HepG2 (cell line): ENCODE data around the gene EXOC6B. TPM values are rescaled to one million over a fixed set of nuclear protein-coding genes. Genes with fewer than 3 reads are reported as not detected.
"Not testable (repeated sequence)": the region's sequence is repeated elsewhere in the genome, so short reads cannot be mapped to it uniquely, and the experiment has no call there.

Experiments
- ATAC-seq: fragments of 200-7000 bp; cut with Tn5 transposase; 3 replicates; pipeline ENCODE4 v1.9.1; 2020; ENCODE audit warnings: mild to moderate bottlenecking, moderate library complexity
- BruUV-seq: library from RNA; stranded (reverse); fragments of 400-500 nt; replicated peaks from 2 replicates; lab custom pipeline; 2021; lab: Mats Ljungman, UMichigan
- CTCF ChIA-PET: fragments of 300-600 bp; formaldehyde crosslinking; extraction: SDS; loops from one replicate; lab custom pipeline; 2021; ENCODE audit warnings: low total read pairs, inconsistent platforms, low intra/inter-chr PET ratio; lab: Yijun Ruan, JAX
- POLR2A ChIA-PET: fragments of 350-600 bp; sonication (Branson Sonifier 250); formaldehyde crosslinking; loops from one replicate; lab custom pipeline; 2020; ENCODE audit warnings: antibody characterized with exemption, inconsistent platforms; lab: Yijun Ruan, JAX
- DNase-seq: peaks from one replicate; pipeline ENCODE4 v3.0.0-alpha.2; 2015; ENCODE audit warnings: low spot score
- FAIRE-seq: peaks from 3 replicates; lab custom pipeline; 2011; peaks lifted over from hg19 to GRCh38; lab: Jason Lieb, UNC
- H2AFZ ChIP-seq: one replicate; pipeline ENCODE4 v1.6.1; 2011; ENCODE audit warnings: low read length, inconsistent platforms
- H3K27ac ChIP-seq: fragments of 300-600 bp; 3 replicates; pipeline ENCODE4 v1.8.0; 2011; ENCODE audit warnings: mixed run types, mild to moderate bottlenecking, mixed read lengths, low read length, inconsistent platforms; ENCODE audit not compliant: insufficient read depth; ENCODE audit errors: extremely low read length
- H3K27me3 ChIP-seq, 2 experiments: fragments of 200-600 bp in 1 of 2; 2 replicates in 1 of 2; 3 replicates in 1 of 2; pipeline versions ENCODE4 v1.6.0 to v1.8.0; 2011; ENCODE audit warnings: low read length in 2 of 2, mild to moderate bottlenecking in 2 of 2, moderate library complexity in 2 of 2, inconsistent platforms in 1 of 2; ENCODE audit not compliant: insufficient read depth in 2 of 2, control insufficient read depth in 1 of 2
- H3K36me3 ChIP-seq, 2 experiments: fragments of 200-600 bp in 1 of 2; replicated peaks in 1 of 2; 2 replicates in 1 of 2; 3 replicates in 1 of 2; pipeline versions ENCODE4 v1.5.1 to v1.8.0; 2011; ENCODE audit warnings: low read length in 2 of 2, inconsistent platforms in 1 of 2; ENCODE audit not compliant: insufficient read depth in 2 of 2, control insufficient read depth in 1 of 2
- H3K4me1 ChIP-seq: 2 replicates; pipeline ENCODE4 v1.5.1; 2012; ENCODE audit warnings: low read length, inconsistent platforms; ENCODE audit not compliant: insufficient read depth
- H3K4me2 ChIP-seq: 2 replicates; pipeline ENCODE4 v1.6.0; 2011; ENCODE audit warnings: low read depth, low read length, inconsistent platforms
- H3K4me3 ChIP-seq, 3 experiments: fragments of 200-600 bp in 1 of 3; sonication (generic), shearing (Covaris generic) in 1 of 3; replicated peaks in 1 of 3; 2 replicates each; pipeline ENCODE4 v1.5.1; 2011 to 2016; ENCODE audit warnings: low read length in 3 of 3, inconsistent platforms in 2 of 3, low read depth in 2 of 3, mild to moderate bottlenecking in 2 of 3, control low read depth in 1 of 3, mixed read lengths in 1 of 3; ENCODE audit not compliant: insufficient read depth in 1 of 3
- H3K79me2 ChIP-seq: one replicate; pipeline ENCODE4 v1.6.1; 2011; ENCODE audit warnings: low read length, inconsistent platforms; ENCODE audit not compliant: insufficient read depth
- H3K9ac ChIP-seq: 2 replicates; pipeline ENCODE4 v1.6.0; 2011; ENCODE audit warnings: mild to moderate bottlenecking, low read depth, low read length, inconsistent platforms; ENCODE audit not compliant: insufficient read depth
- H3K9me3 ChIP-seq: 2 replicates; pipeline ENCODE4 v1.5.1; 2012; ENCODE audit warnings: mild to moderate bottlenecking, low read length
- H4K20me1 ChIP-seq: 2 replicates; pipeline ENCODE4 v1.6.0; 2011; ENCODE audit warnings: inconsistent platforms, mild to moderate bottlenecking, low read length, moderate library complexity; ENCODE audit not compliant: insufficient read depth
- HNRNPUL1 ChIP-seq: fragments of 200-400 bp; formaldehyde crosslinking; IDR thresholded peaks from 2 replicates; pipeline ENCODE4 v1.6.1; 2017; ENCODE audit warnings: low read depth, mild to moderate bottlenecking, low read length, moderate library complexity
- KIAA2018 ChIP-seq: sonication (generic); formaldehyde crosslinking; IDR thresholded peaks from 2 replicates; pipeline ENCODE4 v1.5.0; 2020; ENCODE audit warnings: mild to moderate bottlenecking, missing genetic modification reagents, borderline replicate concordance
- MTF1 ChIP-seq: sonication (generic); formaldehyde crosslinking; IDR thresholded peaks from 2 replicates; pipeline ENCODE4 v1.5.0; 2020; ENCODE audit warnings: missing genetic modification reagents
- TBX3 ChIP-seq: fragments of 450-650 bp; IDR thresholded peaks from 2 replicates; pipeline ENCODE4 v1.6.1; 2017; ENCODE audit warnings: antibody characterized with exemption, mild to moderate bottlenecking, inconsistent platforms, borderline replicate concordance
- TIGD3 ChIP-seq: sonication (generic); formaldehyde crosslinking; IDR thresholded peaks from 2 replicates; pipeline ENCODE4 v1.5.1; 2020; ENCODE audit warnings: mild to moderate bottlenecking, missing genetic modification reagents, borderline replicate concordance
- ZFP1 ChIP-seq: IDR thresholded peaks from 2 replicates; pipeline ENCODE4 v1.6.1; 2016
- ZFP90 ChIP-seq: sonication (generic); formaldehyde crosslinking; IDR thresholded peaks from 2 replicates; pipeline ENCODE4 v1.8.0; 2022; ENCODE audit warnings: missing genetic modification reagents, mild to moderate bottlenecking, inconsistent platforms, borderline replicate concordance
- ZIK1 ChIP-seq: sonication (generic); formaldehyde crosslinking; IDR thresholded peaks from 2 replicates; pipeline ENCODE4 v1.5.0; 2020; ENCODE audit warnings: mild to moderate bottlenecking, low read depth, missing genetic modification reagents, borderline replicate concordance
- ZNF207 ChIP-seq: fragments of 450-650 bp; IDR thresholded peaks from 2 replicates; pipeline ENCODE4 v1.6.1; 2016; ENCODE audit warnings: antibody characterized with exemption, borderline replicate concordance
- WGBS: methylation state at CpG from one replicate; pipeline ENCODE4 v1.1.6; 2017; ENCODE audit warnings: low lambda C conversion rate; 5-methylcytosine and 5-hydroxymethylcytosine counted together
- in situ Hi-C: cut with HindIII; loops from 2 replicates; pipeline ENCODE4 v1.10.0; 2017; ENCODE audit warnings: low pct_unique_long_range_greater_than_20kb; ENCODE audit not compliant: extremely low pct_ligation_motif_present
- intact Hi-C: fragments of 100-400 bp; cut with micrococcal nuclease; formaldehyde crosslinking; loops from one replicate; pipeline ENCODE4 v1.10.0; 2022; ENCODE audit not compliant: unreplicated experiment
- polyA plus RNA-seq, 8 experiments: library from polyadenylated mRNA; depleted of rRNA in 3 of 8; stranded (reverse) in 7 of 8; unstranded in 1 of 8; fragments of >200 nt; fragmentation: Illumina TruSeq in 4 of 8; extraction: Trizol in 4 of 8; gene quantifications; 2 replicates each; pipeline versions ENCODE4 v1.2.1 to v1.2.3, GENCODE V29; 2011 to 2016; ENCODE audit warnings: low read depth in 4 of 8, missing spikeins in 1 of 8, mixed read lengths in 1 of 8; ENCODE audit not compliant: insufficient read depth in 1 of 8
- total RNA-seq, 5 experiments: library from RNA; depleted of rRNA; stranded (reverse); fragments of >200 nt; fragmentation: Illumina TruSeq; extraction: Trizol; gene quantifications; 2 replicates each; pipeline ENCODE4 v1.2.3, GENCODE V29; 2016; ENCODE audit warnings: low read depth in 1 of 5

The EXOC6B gene
- total and polyA plus RNA-seq, 2 of the 13 experiments (the other 11 are each of a cell fraction or from before 2014, with no cell fraction given) = 9.1 to 15.9 TPM

GRCh38 chr2:72649810-72650209 lies 176.0 kb downstream of the EXOC6B start:
- H3K27ac ChIP-seq = no peak overlapping the region
- H4K20me1 ChIP-seq = no peaks in the 10 kb centered on the region
- no peak for FAIRE-seq
- DNase-seq = no peak
- ChIA-PET CTCF (interaction anchor here (0.6 kb wide), 1 partner anchor 121 kb away, joined by 3 read pairs; no protein-coding TSS in a partner anchor), POLR2A (no interaction called here)
- intact Hi-C loops = no loop called here
- in situ Hi-C loops = no loop called here
- no peaks in the 10 kb centered on the region for H3K36me3 ChIP-seq
- no peak for ATAC-seq
- no TSS peak for BruUV-seq
- WGBS = 94% methylated on average over 6 of the region's 6 CpGs
- no peak overlapping the region for H3K4me2 ChIP-seq
- H3K4me3 ChIP-seq = no peak overlapping the region
- H3K9me3 ChIP-seq = no peaks in the 10 kb centered on the region
- no peaks in the 10 kb centered on the region for H3K79me2 ChIP-seq
- H2AFZ ChIP-seq = no peak overlapping the region
- no peaks in the 10 kb centered on the region for H3K27me3 ChIP-seq
- H3K4me1 ChIP-seq = no peaks in the 10 kb centered on the region
- H3K9ac ChIP-seq = no peak overlapping the region
- no peak for TF ChIP-seq HNRNPUL1
- no peak for TF ChIP-seq TBX3
- no peak for TF ChIP-seq ZFP90
- TF ChIP-seq ZIK1 (CRISPR knock-in tag) = no peak
- no peak for TF ChIP-seq TIGD3
- TF ChIP-seq ZNF207 = no peak
- TF ChIP-seq KIAA2018 = no peak
- TF ChIP-seq MTF1 (CRISPR knock-in tag) = no peak
- TF ChIP-seq ZFP1 = no peak

GRCh38 chr2:72641221-72641620 lies 184.6 kb downstream of the EXOC6B start:
- H3K27ac ChIP-seq, in situ Hi-C loops, H2AFZ ChIP-seq, H4K20me1 ChIP-seq, CTCF ChIA-PET, H3K4me3 ChIP-seq, POLR2A ChIA-PET, intact Hi-C loops, FAIRE-seq, H3K9me3 ChIP-seq, H3K36me3 ChIP-seq, BruUV-seq, H3K4me2 ChIP-seq, H3K4me1 ChIP-seq, DNase-seq, H3K79me2 ChIP-seq, H3K27me3 ChIP-seq, ATAC-seq, H3K9ac ChIP-seq: not testable (repeated sequence)
- WGBS = 91% methylated on average over 8 of the region's 8 CpGs
